ENCODE data around the gene EEPD1.

EEPD1 gene

GRCh38 chr7:36263095-36263484 is 110.0 kb downstream of the EEPD1 start:
- DNase-seq: no peak

- DNase-seq: no peak
Measured at GRCh38 chr7:36264123-36264801, 111.2 kb downstream of the EEPD1 start.

- no peak for DNase-seq
Measured at GRCh38 chr7:36264913-36265516, 112.0 kb downstream of the EEPD1 start.

- no peak for DNase-seq
Measured at GRCh38 chr7:36265680-36266079, 112.6 kb downstream of the EEPD1 start.

GRCh38 chr7:36266190-36266589 is 113.1 kb downstream of the EEPD1 start:
- DNase-seq: no peak

GRCh38 chr7:36266683-36267082 is 113.6 kb downstream of the EEPD1 start:
- no peak for DNase-seq

GRCh38 chr7:36272211-36272566 is 119.1 kb downstream of the EEPD1 start:
- DNase-seq: no peak

- DNase-seq: no peak
Measured at GRCh38 chr7:36272567-36273269, 119.7 kb downstream of the EEPD1 start.

GRCh38 chr7:36273836-36274235 is 120.8 kb downstream of the EEPD1 start:
- DNase-seq: no peak

GRCh38 chr7:36275735-36276284 is 122.8 kb downstream of the EEPD1 start:
- no peak for DNase-seq

- no peak for DNase-seq
Measured at GRCh38 chr7:36276428-36277248, 123.6 kb downstream of the EEPD1 start.

- DNase-seq: no peak
Measured at GRCh38 chr7:36277249-36277542, 124.1 kb downstream of the EEPD1 start.

GRCh38 chr7:36278069-36278619 is 125.1 kb downstream of the EEPD1 start:
- no peak for DNase-seq

- DNase-seq: no peak
Measured at GRCh38 chr7:36278620-36279172, 125.6 kb downstream of the EEPD1 start.

- DNase-seq: no peak
Measured at GRCh38 chr7:36279200-36279925, 126.3 kb downstream of the EEPD1 start.

- no peak for DNase-seq
Measured at GRCh38 chr7:36279926-36280315, 126.9 kb downstream of the EEPD1 start.

GRCh38 chr7:36280840-36281812 is 128.1 kb downstream of the EEPD1 start:
- peak; percentile 44 for DNase-seq

GRCh38 chr7:36281945-36282717 is 129.1 kb downstream of the EEPD1 start:
- no peak for DNase-seq

- peak; percentile 25 for DNase-seq
Measured at GRCh38 chr7:36283181-36283580, 130.1 kb downstream of the EEPD1 start.

GRCh38 chr7:36283711-36284130 is 130.7 kb downstream of the EEPD1 start:
- peak; percentile 19 for DNase-seq
